ENCODE measurements around the gene MOV10L1. TPM values are rescaled to one million over a fixed set of nuclear protein-coding genes. Genes with fewer than 3 reads are reported as not detected.
A peak's percentile ranks its signal among the peaks of the same experiment; 100 is the strongest.

Gene MOV10L1
- total and polyA plus RNA-seq, 9 of the 15 experiments (the other 6 are each of a cell fraction or from before 2014, with no cell fraction given), result 0.06 to 0.43 (median 0.15) TPM

GRCh38 chr22:50121202-50121740, 31.5 kb downstream of the MOV10L1 start:
- no peak overlapping the region for H3K27ac ChIP-seq (ENCODE audit: extremely low read depth, low read depth, low read length)
- H2AFZ ChIP-seq (ENCODE audit: low read depth, low read length), result no peak overlapping the region
- in situ Hi-C loops (cut with MboI), result no loop called here
- H3K4me2 ChIP-seq (ENCODE audit: insufficient read depth, low read length), result no peak overlapping the region
- H3K9me3 ChIP-seq (replicated peaks; ENCODE audit: control insufficient read depth, insufficient read depth, low read depth, low read length), result peaks cover 2% of the 10 kb centered on the region; the same call in 1 of the 2 replicates
- TF ChIP-seq ZNF174 (CRISPR knock-in tag; IDR thresholded peaks at IDR 0.05), result no peak
- no peak for TF ChIP-seq ETV6 (IDR thresholded peaks at IDR 0.05; ENCODE audit: borderline replicate concordance in 1 of 2, low read depth in 2 of 2, low read length in 1 of 2)
- no peak for TF ChIP-seq ETV6 (CRISPR knock-in tag; IDR thresholded peaks at IDR 0.05; ENCODE audit: borderline replicate concordance)
- no peak for TF ChIP-seq ETV1 (tag; conservative IDR thresholded peaks at IDR 0.05; ENCODE audit: low read depth)
- no peak for TF ChIP-seq NUFIP1 (IDR thresholded peaks at IDR 0.05; ENCODE audit: partially characterized antibody)
- DNase-seq (ENCODE audit: extremely low read depth in 1 of 4, low spot score in 3 of 4) (no peak), ATAC-seq (no peak), FAIRE-seq (no peak)
- H3K27me3 ChIP-seq (ENCODE audit: control insufficient read depth in 2 of 2, insufficient read depth in 2 of 2, low read length in 2 of 2), result no peaks in the 10 kb centered on the region
- H4K20me1 ChIP-seq (replicated peaks; ENCODE audit: control insufficient read depth, insufficient read depth, low read length), result no peaks in the 10 kb centered on the region
- WGBS (ENCODE audit: insufficient coverage, low coverage, missing lambda C conversion rate), result 74% methylated on average over 10 of the region's 11 CpGs
- ChIA-PET CTCF (ENCODE audit: low intra/inter-chr PET ratio) (no interaction called here), POLR2A (interaction anchor here (0.7 to 1.5 kb wide), 2 partner anchors 36 to 84 kb away, joined by 4 read pairs; partner anchors contain the start of gene MLC1)
- no peak overlapping the region for H3K4me3 ChIP-seq
- H3K36me3 ChIP-seq (ENCODE audit: control insufficient read depth, insufficient read depth, low read length), result no peaks in the 10 kb centered on the region; the same call in 2 of the 3 replicates
- H3K9me1 ChIP-seq (ENCODE audit: control insufficient read depth, insufficient read depth, low read length), result peaks cover 3% of the 10 kb centered on the region
- BruUV-seq (replicated peaks), result no TSS peak
- H3K9ac ChIP-seq (ENCODE audit: insufficient read depth in 1 of 2, low read depth in 2 of 2, low read length in 2 of 2), result no peak overlapping the region
- peaks cover 21 to 33% of the 10 kb centered on the region in 2 experiments for H3K4me1 ChIP-seq (replicated peaks in 1 of 2; ENCODE audit: control insufficient read depth in 2 of 2, insufficient read depth in 2 of 2, low read length in 2 of 2)
- intact Hi-C loops (cut with micrococcal nuclease), result no loop called here
- H3K79me2 ChIP-seq (ENCODE audit: control insufficient read depth, insufficient read depth, low read length), result no peaks in the 10 kb centered on the region

- no peak overlapping the region for H3K27ac ChIP-seq (ENCODE audit: extremely low read depth, low read depth, low read length)
- H3K4me2 ChIP-seq (ENCODE audit: insufficient read depth, low read length), result no peak overlapping the region
- H2AFZ ChIP-seq (ENCODE audit: low read depth, low read length), result no peak overlapping the region
- in situ Hi-C loops (cut with MboI), result no loop called here
- no peak for DNase-seq (ENCODE audit: extremely low read depth in 1 of 4, low spot score in 3 of 4)
- POLR2A ChIA-PET, result no interaction called here
- H4K20me1 ChIP-seq (replicated peaks; ENCODE audit: control insufficient read depth, insufficient read depth, low read length), result no peaks in the 10 kb centered on the region
- H3K9me1 ChIP-seq (ENCODE audit: control insufficient read depth, insufficient read depth, low read length), result peaks cover 3% of the 10 kb centered on the region
- CTCF ChIA-PET (ENCODE audit: low intra/inter-chr PET ratio), result no interaction called here
- ATAC-seq, result no peak
- no peaks in the 10 kb centered on the region for H3K27me3 ChIP-seq (ENCODE audit: control insufficient read depth in 2 of 2, insufficient read depth in 2 of 2, low read length in 2 of 2)
- BruUV-seq (replicated peaks), result no TSS peak
- no peaks in the 10 kb centered on the region; the same call in 2 of the 3 replicates for H3K36me3 ChIP-seq (ENCODE audit: control insufficient read depth, insufficient read depth, low read length)
- WGBS (ENCODE audit: insufficient coverage, low coverage, missing lambda C conversion rate), result no CpG with 5 or more reads among the region's 4 CpGs
- H3K4me3 ChIP-seq, result no peak overlapping the region
- no peaks in the 10 kb centered on the region for H3K79me2 ChIP-seq (ENCODE audit: control insufficient read depth, insufficient read depth, low read length)
- peaks cover 2% of the 10 kb centered on the region; the same call in 1 of the 2 replicates for H3K9me3 ChIP-seq (replicated peaks; ENCODE audit: control insufficient read depth, insufficient read depth, low read depth, low read length)
- intact Hi-C loops (cut with micrococcal nuclease), result no loop called here
- no peak for FAIRE-seq
- H3K4me1 ChIP-seq (replicated peaks in 1 of 2; ENCODE audit: control insufficient read depth in 2 of 2, insufficient read depth in 2 of 2, low read length in 2 of 2), result peaks cover 10 to 19% of the 10 kb centered on the region in 2 experiments
- H3K9ac ChIP-seq (ENCODE audit: insufficient read depth in 1 of 2, low read depth in 2 of 2, low read length in 2 of 2), result no peak overlapping the region
- TF ChIP-seq TAF9B (IDR thresholded peaks at IDR 0.05; ENCODE audit: partially characterized antibody) (no peak), ZNF324 (CRISPR knock-in tag; IDR thresholded peaks at IDR 0.05) (peak; percentile 85), ZNF253 (CRISPR knock-in tag; conservative IDR thresholded peaks at IDR 0.05) (no peak), PPARD (CRISPR knock-in tag; IDR thresholded peaks at IDR 0.05) (no peak), BMI1 (IDR thresholded peaks at IDR 0.05; ENCODE audit: low read length) (no peak), ZNF354B (CRISPR knock-in tag; IDR thresholded peaks at IDR 0.05) (no peak), ASH1L (IDR thresholded peaks at IDR 0.05; ENCODE audit: borderline replicate concordance, low read depth, partially characterized antibody) (no peak), ZNF274 (IDR thresholded peaks at IDR 0.05; ENCODE audit: borderline replicate concordance, low read depth, low read length) (no peak), HLTF (IDR thresholded peaks at IDR 0.05) (no peak), TEAD4 (IDR thresholded peaks at IDR 0.05; ENCODE audit: low read length) (no peak), TEAD4 (CRISPR knock-in tag; IDR thresholded peaks at IDR 0.05; ENCODE audit: borderline replicate concordance) (no peak), BRF1 (IDR thresholded peaks at IDR 0.05; ENCODE audit: borderline replicate concordance, extremely low read depth, insufficient read length) (no peak), CEBPG (CRISPR knock-in tag; IDR thresholded peaks at IDR 0.05) (no peak), CEBPG (tag; conservative IDR thresholded peaks at IDR 0.05 in 1 of 2, IDR thresholded peaks at IDR 0.05 in 1 of 2) (no peak), TRIM24 (IDR thresholded peaks at IDR 0.05) (0 out of 4 replicates have a peak, but pooled peaks of 1 of the 2 experiments have one; percentile 36)
These were observed 33.3 kb downstream of the MOV10L1 start for GRCh38 chr22:50123119-50123518.

All from K562 (cell line).